Adrenal gland (tissue), 5 donors: ENCODE measurements around the gene CDK15.

Source experiments
- POLR2A ChIP-seq, 2 donors: fragments of 450-650 bp; IDR thresholded peaks; one replicate each; pipeline ENCODE4 v1.6.1; 2017; ENCODE audit warnings: antibody characterized with exemption in 2 of 2, mild to moderate bottlenecking in 2 of 2, moderate library complexity in 1 of 2
- TF ChIP-seq, protein P1 (sequence below), 6 experiments: fragments of 450-650 bp in 4 of 6; fragments of 200-600 bp in 2 of 6; sonication (generic) in 1 of 6; IDR thresholded peaks; 1 replicate in 5 of 6; 2 replicates in 1 of 6; pipeline versions ENCODE4 v1.5.1 to v1.8.0; 2016 to 2021; ENCODE audit warnings: antibody characterized with exemption in 6 of 6, mild to moderate bottlenecking in 2 of 6, moderate library complexity in 1 of 6
- donor health status: DM: no; HTN: no; CAD: no.

DNA sequence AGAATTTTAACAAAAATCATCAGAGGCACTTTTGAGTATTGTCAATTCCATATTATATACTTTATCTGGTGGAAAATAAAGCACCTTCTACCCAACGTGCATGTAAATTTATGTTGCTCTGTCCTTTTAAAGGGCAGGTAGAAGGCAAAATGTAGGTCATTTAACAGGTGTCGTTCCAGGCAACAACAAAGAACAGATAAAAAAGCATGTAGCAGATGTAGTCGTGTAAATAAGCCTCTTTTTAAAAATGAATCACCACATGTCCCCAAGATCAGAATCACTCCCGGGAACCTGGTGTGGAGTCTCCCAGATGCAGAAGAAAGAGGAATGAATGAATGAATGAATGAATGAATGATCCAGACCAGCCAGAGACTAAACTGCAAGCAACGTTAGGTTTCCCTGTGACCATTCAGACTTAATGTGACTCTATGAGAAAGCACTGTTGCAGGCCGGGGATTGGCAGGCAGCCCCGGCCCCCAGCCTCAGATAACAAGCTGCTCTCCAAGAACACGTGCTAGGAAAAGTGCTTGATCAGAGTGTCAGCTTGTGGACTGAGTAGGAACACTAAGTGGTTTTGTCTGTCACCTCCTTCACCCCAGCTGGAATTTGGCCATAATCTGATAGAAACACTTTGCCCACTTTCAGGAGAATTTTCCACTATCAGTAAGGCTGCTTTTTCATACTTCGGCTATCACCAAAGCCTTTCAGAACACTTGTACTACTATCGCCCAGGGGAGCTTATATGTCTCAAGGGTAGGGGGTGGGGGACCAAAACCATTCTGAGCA is 100.6 kb downstream of the CDK15 start:
- TF ChIP-seq, protein P1, sequence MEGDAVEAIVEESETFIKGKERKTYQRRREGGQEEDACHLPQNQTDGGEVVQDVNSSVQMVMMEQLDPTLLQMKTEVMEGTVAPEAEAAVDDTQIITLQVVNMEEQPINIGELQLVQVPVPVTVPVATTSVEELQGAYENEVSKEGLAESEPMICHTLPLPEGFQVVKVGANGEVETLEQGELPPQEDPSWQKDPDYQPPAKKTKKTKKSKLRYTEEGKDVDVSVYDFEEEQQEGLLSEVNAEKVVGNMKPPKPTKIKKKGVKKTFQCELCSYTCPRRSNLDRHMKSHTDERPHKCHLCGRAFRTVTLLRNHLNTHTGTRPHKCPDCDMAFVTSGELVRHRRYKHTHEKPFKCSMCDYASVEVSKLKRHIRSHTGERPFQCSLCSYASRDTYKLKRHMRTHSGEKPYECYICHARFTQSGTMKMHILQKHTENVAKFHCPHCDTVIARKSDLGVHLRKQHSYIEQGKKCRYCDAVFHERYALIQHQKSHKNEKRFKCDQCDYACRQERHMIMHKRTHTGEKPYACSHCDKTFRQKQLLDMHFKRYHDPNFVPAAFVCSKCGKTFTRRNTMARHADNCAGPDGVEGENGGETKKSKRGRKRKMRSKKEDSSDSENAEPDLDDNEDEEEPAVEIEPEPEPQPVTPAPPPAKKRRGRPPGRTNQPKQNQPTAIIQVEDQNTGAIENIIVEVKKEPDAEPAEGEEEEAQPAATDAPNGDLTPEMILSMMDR (IDR thresholded peaks at IDR 0.05) = no peak
- no peak for TF ChIP-seq POLR2A (IDR thresholded peaks at IDR 0.05)
